Chondrocyte (in vitro differentiated cells): ENCODE results near the gene WNT11. TPM values are rescaled to one million over a fixed set of nuclear protein-coding genes. Genes with fewer than 3 reads are reported as not detected.

Source experiments
- DNase-seq: peaks from one replicate; pipeline ENCODE4 v3.0.0; 2021; ENCODE audit warnings: mixed read lengths, low spot score
- H3K27ac Mint-ChIP-seq: one replicate; pipeline ENCODE4 v1.8.0; 2021; ENCODE audit warnings: mild to moderate bottlenecking, moderate library complexity, mixed read lengths; ENCODE audit not compliant: unreplicated experiment
- H3K27me3 Mint-ChIP-seq: 2 replicates; pipeline ENCODE4 v1.8.0; 2021; ENCODE audit warnings: low read depth, mixed read lengths
- H3K36me3 Mint-ChIP-seq: 2 replicates; pipeline ENCODE4 v1.8.0; 2021; ENCODE audit warnings: low read depth, mixed read lengths
- H3K4me1 Mint-ChIP-seq: 2 replicates; pipeline ENCODE4 v1.8.0; 2021; ENCODE audit warnings: low read depth, mild to moderate bottlenecking, mixed read lengths
- H3K4me3 Mint-ChIP-seq: one replicate; pipeline ENCODE4 v1.8.0; 2021; ENCODE audit warnings: mild to moderate bottlenecking, moderate library complexity, mixed read lengths; ENCODE audit not compliant: unreplicated experiment
- H3K9me3 Mint-ChIP-seq: 2 replicates; pipeline ENCODE4 v1.8.0; 2021; ENCODE audit warnings: low read depth, mixed read lengths
- CTCF ChIP-seq: fragments of 200-600 bp; sonication (generic); IDR thresholded peaks from 2 replicates; pipeline ENCODE4 v1.5.0; 2021; ENCODE audit warnings: antibody characterized with exemption, mild to moderate bottlenecking, moderate library complexity
- total RNA-seq: library from RNA; stranded (reverse); gene quantifications from 3 replicates; pipeline ENCODE4 v1.2.1, GENCODE V29; 2021

Gene WNT11
- total RNA-seq, 1 donor from 2014 or later: 24.5 TPM

GRCh38 chr11:76234416-76235232 is 28.3 kb upstream of the WNT11 start:
- TF ChIP-seq CTCF: peak; percentile 21
- Mint-ChIP-seq H3K9me3 (no peaks in the 10 kb centered on the region), H3K36me3 (no peaks in the 10 kb centered on the region), H3K4me1 (peaks cover 31% of the 10 kb centered on the region), H3K4me3 (peak overlapping the region; percentile 97), H3K27ac (peak overlapping the region; percentile 96), H3K27me3 (peaks cover 5% of the 10 kb centered on the region)
- no peak for DNase-seq

- H3K9me3 Mint-ChIP-seq: no peaks in the 10 kb centered on the region
- H3K4me1 Mint-ChIP-seq: peaks cover 31% of the 10 kb centered on the region
- no peak for TF ChIP-seq CTCF
- H3K27ac Mint-ChIP-seq: peak overlapping the region; percentile 96
- DNase-seq: no peak
- H3K36me3 Mint-ChIP-seq: no peaks in the 10 kb centered on the region
- H3K4me3 Mint-ChIP-seq: peak overlapping the region; percentile 97
- H3K27me3 Mint-ChIP-seq: peaks cover 5% of the 10 kb centered on the region
Observed at GRCh38 chr11:76234021-76234415, 27.7 kb upstream of the WNT11 start.

- no peaks in the 10 kb centered on the region for H3K36me3 Mint-ChIP-seq
- H3K9me3 Mint-ChIP-seq: no peaks in the 10 kb centered on the region
- H3K4me3 Mint-ChIP-seq: no peak overlapping the region
- peaks cover 5% of the 10 kb centered on the region for H3K27me3 Mint-ChIP-seq
- no peak for DNase-seq
- no peak for TF ChIP-seq CTCF
- peak overlapping the region; percentile 96 for H3K27ac Mint-ChIP-seq
- peaks cover 31% of the 10 kb centered on the region for H3K4me1 Mint-ChIP-seq
Observed at GRCh38 chr11:76233196-76233921, 27.1 kb upstream of the WNT11 start.

GRCh38 chr11:76232026-76232665 is 25.8 kb upstream of the WNT11 start:
- Mint-ChIP-seq H3K36me3 (no peaks in the 10 kb centered on the region), H3K4me1 (peaks cover 31% of the 10 kb centered on the region), H3K4me3 (no peak overlapping the region), H3K27ac (no peak overlapping the region), H3K27me3 (peaks cover 5% of the 10 kb centered on the region), H3K9me3 (no peaks in the 10 kb centered on the region)
- DNase-seq: no peak
- TF ChIP-seq CTCF: no peak

- no peaks in the 10 kb centered on the region for H3K9me3 Mint-ChIP-seq
- no peaks in the 10 kb centered on the region for H3K36me3 Mint-ChIP-seq
- no peak for TF ChIP-seq CTCF
- no peak overlapping the region for H3K27ac Mint-ChIP-seq
- peaks cover 5% of the 10 kb centered on the region for H3K27me3 Mint-ChIP-seq
- no peak for DNase-seq
- H3K4me3 Mint-ChIP-seq: no peak overlapping the region
- H3K4me1 Mint-ChIP-seq: peaks cover 22% of the 10 kb centered on the region
Observed at GRCh38 chr11:76231121-76231738, 24.9 kb upstream of the WNT11 start.
